ENCODE results near the gene CFAP91. TPM values are rescaled to one million over a fixed set of nuclear protein-coding genes. Genes with fewer than 3 reads are reported as not detected.

Gene CFAP91
- total RNA-seq, 1 donor from 2014 or later, result 19.9 TPM

- H3K27ac ChIP-seq, result no peak overlapping the region
- H3K27me3 Mint-ChIP-seq (ENCODE audit: insufficient read depth, low read depth), result no peaks in the 10 kb centered on the region
- no peak overlapping the region for H3K4me3 ChIP-seq
- H4K20me1 ChIP-seq (ENCODE audit: low read depth), result no peaks in the 10 kb centered on the region
- no peaks in the 10 kb centered on the region for H3K9me3 Mint-ChIP-seq
- H3K79me2 ChIP-seq (ENCODE audit: low read depth), result no peaks in the 10 kb centered on the region
- no peaks in the 10 kb centered on the region for H3F3A ChIP-seq (ENCODE audit: low read depth)
- DNase-seq (ENCODE audit: low spot score), result no peak
- H3K4me1 ChIP-seq, result no peaks in the 10 kb centered on the region
- H3K27ac Mint-ChIP-seq, result no peak overlapping the region
- H3K4me3 Mint-ChIP-seq, result no peak overlapping the region
- H3K4me1 Mint-ChIP-seq, result no peaks in the 10 kb centered on the region
- H3K4me2 ChIP-seq, result no peak overlapping the region
- no peak for TF ChIP-seq EZH2phosphoT487 (IDR thresholded peaks at IDR 0.05)
- TF ChIP-seq EZH2 (IDR thresholded peaks at IDR 0.05), result no peak
- TF ChIP-seq CTCF (IDR thresholded peaks at IDR 0.05), result no peak
- no peak overlapping the region for H2AFZ ChIP-seq (replicated peaks)
- H3K27me3 ChIP-seq, result no peaks in the 10 kb centered on the region
- H3K9me3 ChIP-seq (ENCODE audit: low read depth), result no peaks in the 10 kb centered on the region
- no peaks in the 10 kb centered on the region for H3K36me3 ChIP-seq
- H3K36me3 Mint-ChIP-seq, result peaks cover under 1% of the 10 kb centered on the region
- no peak overlapping the region for H3K9ac ChIP-seq
Measured at GRCh38 chr3:119658994-119659393, 43.8 kb upstream of the CFAP91 start.

GRCh38 chr3:119659606-119660291, 43.1 kb upstream of the CFAP91 start:
- no peak for TF ChIP-seq EZH2 (IDR thresholded peaks at IDR 0.05)
- no peak for TF ChIP-seq EZH2phosphoT487 (IDR thresholded peaks at IDR 0.05)
- no peak for TF ChIP-seq CTCF (IDR thresholded peaks at IDR 0.05)
- Histone ChIP-seq H3K4me3 (no peak overlapping the region), H3K9me3 (ENCODE audit: low read depth) (no peaks in the 10 kb centered on the region), H3F3A (ENCODE audit: low read depth) (no peaks in the 10 kb centered on the region), H2AFZ (replicated peaks) (no peak overlapping the region), H3K4me2 (no peak overlapping the region), H3K36me3 (no peaks in the 10 kb centered on the region), H3K79me2 (ENCODE audit: low read depth) (no peaks in the 10 kb centered on the region), H4K20me1 (ENCODE audit: low read depth) (no peaks in the 10 kb centered on the region), H3K27ac (no peak overlapping the region), H3K9ac (no peak overlapping the region), H3K4me1 (no peaks in the 10 kb centered on the region), H3K27me3 (no peaks in the 10 kb centered on the region)
- no peak for DNase-seq (ENCODE audit: low spot score)
- Mint-ChIP-seq H3K27ac (peak overlapping the region; percentile 8), H3K36me3 (no peaks in the 10 kb centered on the region), H3K4me3 (no peak overlapping the region), H3K27me3 (ENCODE audit: insufficient read depth, low read depth) (no peaks in the 10 kb centered on the region), H3K9me3 (no peaks in the 10 kb centered on the region), H3K4me1 (no peaks in the 10 kb centered on the region)

- H3K27ac Mint-ChIP-seq, result peak within 1 kb of the TSS; percentile 8
- no peak within 1 kb of the TSS for H3K27ac ChIP-seq
- no peaks in the 10 kb centered on the region for H3K4me1 Mint-ChIP-seq
- TF ChIP-seq EZH2phosphoT487 (IDR thresholded peaks at IDR 0.05) (no peak), EZH2 (IDR thresholded peaks at IDR 0.05) (no peak), CTCF (IDR thresholded peaks at IDR 0.05) (no peak)
- H3K4me3 Mint-ChIP-seq, result no peak within 1 kb of the TSS
- no peak for DNase-seq (ENCODE audit: low spot score)
- no peaks in the 10 kb centered on the region for H3K36me3 Mint-ChIP-seq
- H3K4me3 ChIP-seq, result no peak within 1 kb of the TSS
- no peaks in the 10 kb centered on the region for H3K4me1 ChIP-seq
- no peak within 1 kb of the TSS for H3K9ac ChIP-seq
- H3K9me3 Mint-ChIP-seq, result no peaks in the 10 kb centered on the region
- no peaks in the 10 kb centered on the region for H3K9me3 ChIP-seq (ENCODE audit: low read depth)
- H3K79me2 ChIP-seq (ENCODE audit: low read depth), result no peaks in the 10 kb centered on the region
- no peaks in the 10 kb centered on the region for H3K36me3 ChIP-seq
- H3F3A ChIP-seq (ENCODE audit: low read depth), result no peaks in the 10 kb centered on the region
- no peaks in the 10 kb centered on the region for H3K27me3 ChIP-seq
- no peaks in the 10 kb centered on the region for H3K27me3 Mint-ChIP-seq (ENCODE audit: insufficient read depth, low read depth)
- H4K20me1 ChIP-seq (ENCODE audit: low read depth), result no peaks in the 10 kb centered on the region
- no peak within 1 kb of the TSS for H2AFZ ChIP-seq (replicated peaks)
- no peak within 1 kb of the TSS for H3K4me2 ChIP-seq
Measured at GRCh38 chr3:119660474-119661440, 42.1 kb upstream of the CFAP91 start, which contains the start of gene POPDC2. Gene POPDC2 (minus strand): TSS chr3:119660589. CDS start chr3:119660423, 166 bp downstream.

All from neural progenitor cell (in vitro differentiated cells).